Measurements from ENCODE around the gene SRRM3.

GRCh38 chr7:76247938-76248337, 46.2 kb downstream of the SRRM3 start:
- TF ChIP-seq EZH2 (IDR thresholded peaks at IDR 0.05; ENCODE audit: low read depth) (no peak), CTCF (conservative IDR thresholded peaks at IDR 0.05) (no peak)

Data from PC-9 (cell line).